Stimulated activated CD4-positive, alpha-beta T cell treated with anti-CD3 and anti-CD28 coated beads, Interleukin-2, amount 100 ng/mL, for 48 hours (primary cell): ENCODE data around the gene PUS7L.
A peak's percentile ranks its signal among the peaks of the same experiment; 100 is the strongest.
"Not testable (repeated sequence)": the region's sequence is repeated elsewhere in the genome, so short reads cannot be mapped to it uniquely, and the experiment has no call there.

ENCODE experiments used
- DNase-seq, 2 donors: peaks; one replicate each; pipeline ENCODE4 v3.0.0-alpha.2; 2020

The PUS7L gene

GRCh38 chr12:43758728-43759563 lies at the start of gene PUS7L, which contains the start of gene IRAK4:
Gene PUS7L (minus strand): TSS chr12:43758790. CDS start chr12:43755245, 3,545 bp downstream.
Gene IRAK4 (plus strand): TSS chr12:43758951. CDS start chr12:43768112, 9,161 bp downstream.
- DNase-seq = peak; percentile 90 to 92

DNA sequence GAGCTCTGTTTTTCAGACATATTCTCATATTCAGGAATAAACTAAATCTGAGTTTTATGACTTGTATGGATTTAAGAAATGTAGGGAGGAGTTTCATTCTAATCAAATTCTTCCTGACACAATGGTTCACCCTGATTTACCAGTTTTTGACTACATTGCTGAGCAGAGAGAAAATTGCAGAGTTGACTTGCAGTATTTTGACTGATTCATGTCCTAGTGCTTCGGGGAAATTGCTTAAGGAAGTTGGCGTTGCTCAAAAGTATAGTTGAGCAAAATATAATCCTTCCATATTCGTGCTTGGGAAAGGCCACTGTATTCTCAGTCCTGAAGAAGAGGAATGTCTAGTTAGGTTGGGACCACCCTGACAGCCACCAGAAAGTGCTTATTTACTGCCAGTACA lies 48.8 kb upstream of the PUS7L start:
- no peak for DNase-seq

GRCh38 chr12:43806737-43807072 lies 48.1 kb upstream of the PUS7L start:
- DNase-seq = no peak

GRCh38 chr12:43805860-43806736 lies 47.5 kb upstream of the PUS7L start, which contains the start of gene TWF1:
Gene TWF1 (minus strand): TSS chr12:43806317. CDS start chr12:43806245, 72 bp downstream.
- DNase-seq = peak; percentile 82 to 87

DNA sequence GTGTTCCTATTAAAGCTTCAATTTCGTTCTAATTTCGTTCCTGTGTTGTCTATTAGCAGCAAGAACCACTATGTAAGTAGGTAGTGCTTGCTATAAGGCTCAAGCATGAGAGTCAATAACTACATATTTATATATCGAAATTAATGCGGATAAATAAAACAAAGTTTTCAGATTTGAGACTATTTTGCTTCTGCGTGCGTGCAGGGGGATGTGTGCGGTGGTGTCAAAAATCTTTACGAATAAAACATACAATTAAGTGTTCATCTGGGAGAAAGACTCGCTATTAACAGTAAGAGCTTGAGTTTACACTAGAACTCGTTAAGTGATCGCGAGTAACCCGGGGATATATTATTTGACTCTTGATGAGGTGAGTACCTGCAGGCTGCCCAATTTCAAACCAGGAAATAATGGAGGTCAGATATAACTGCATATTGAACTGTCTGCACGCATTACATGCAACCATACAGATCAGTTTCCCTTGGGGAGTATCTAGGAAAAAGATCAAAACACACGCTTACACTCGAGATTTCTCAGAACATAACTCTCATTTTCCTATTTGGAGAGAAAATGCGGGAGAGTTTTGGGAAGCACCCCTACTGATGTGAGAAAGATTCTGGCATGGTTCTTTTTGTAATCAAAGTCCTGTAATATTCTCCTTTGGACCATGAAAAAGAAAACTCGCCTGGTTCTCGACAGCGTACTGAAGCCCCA lies 46.7 kb upstream of the PUS7L start:
- DNase-seq = no peak

- no peak for DNase-seq
Observed at GRCh38 chr12:43797561-43798217, 39.1 kb upstream of the PUS7L start.

DNA sequence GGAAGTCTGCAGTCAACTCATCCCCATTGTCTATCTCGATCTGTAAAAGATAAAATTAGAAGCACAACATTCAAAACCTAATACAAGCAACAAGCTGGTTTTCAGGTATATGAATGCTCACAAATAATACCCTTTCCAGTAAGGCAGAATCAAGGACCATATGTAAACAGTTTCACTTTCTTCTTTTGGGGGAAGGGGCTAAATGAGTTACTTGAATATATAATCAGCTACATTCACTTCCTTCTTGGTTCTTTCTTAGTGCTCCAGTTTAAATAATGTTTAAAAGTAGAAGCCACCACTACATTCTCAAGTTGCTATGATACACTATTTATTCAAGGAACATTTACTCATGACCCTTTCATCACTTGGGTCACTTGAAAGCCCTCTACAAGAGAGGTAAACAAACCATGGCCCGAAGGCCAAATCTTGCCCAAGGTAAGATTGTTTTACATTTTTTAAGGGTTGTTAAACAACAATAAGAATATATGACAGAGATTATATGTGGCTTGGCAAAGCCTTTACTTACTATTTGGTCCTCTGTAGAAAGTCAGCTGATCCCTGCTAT lies 37.2 kb upstream of the PUS7L start:
- DNase-seq = no peak

DNA sequence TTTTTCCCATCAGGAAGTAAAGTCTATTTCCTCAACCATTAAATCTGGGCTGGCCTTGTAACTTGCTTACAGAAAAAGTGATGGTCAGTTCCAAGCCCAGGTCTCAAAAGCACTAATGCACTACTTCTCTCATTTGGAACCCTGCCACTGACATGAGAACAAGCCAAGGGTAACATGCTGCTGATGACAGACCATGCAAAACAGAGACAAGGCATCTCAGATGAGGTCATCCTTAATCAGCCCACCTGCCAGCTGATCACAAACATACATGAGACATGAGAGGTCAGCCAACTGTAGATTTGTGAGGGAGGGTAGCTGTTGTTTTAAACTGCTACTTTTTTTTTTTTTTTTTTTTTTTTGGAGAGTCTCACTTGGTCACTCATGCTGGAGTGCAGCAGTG lies 31.4 kb upstream of the PUS7L start:
- no peak for DNase-seq

DNA sequence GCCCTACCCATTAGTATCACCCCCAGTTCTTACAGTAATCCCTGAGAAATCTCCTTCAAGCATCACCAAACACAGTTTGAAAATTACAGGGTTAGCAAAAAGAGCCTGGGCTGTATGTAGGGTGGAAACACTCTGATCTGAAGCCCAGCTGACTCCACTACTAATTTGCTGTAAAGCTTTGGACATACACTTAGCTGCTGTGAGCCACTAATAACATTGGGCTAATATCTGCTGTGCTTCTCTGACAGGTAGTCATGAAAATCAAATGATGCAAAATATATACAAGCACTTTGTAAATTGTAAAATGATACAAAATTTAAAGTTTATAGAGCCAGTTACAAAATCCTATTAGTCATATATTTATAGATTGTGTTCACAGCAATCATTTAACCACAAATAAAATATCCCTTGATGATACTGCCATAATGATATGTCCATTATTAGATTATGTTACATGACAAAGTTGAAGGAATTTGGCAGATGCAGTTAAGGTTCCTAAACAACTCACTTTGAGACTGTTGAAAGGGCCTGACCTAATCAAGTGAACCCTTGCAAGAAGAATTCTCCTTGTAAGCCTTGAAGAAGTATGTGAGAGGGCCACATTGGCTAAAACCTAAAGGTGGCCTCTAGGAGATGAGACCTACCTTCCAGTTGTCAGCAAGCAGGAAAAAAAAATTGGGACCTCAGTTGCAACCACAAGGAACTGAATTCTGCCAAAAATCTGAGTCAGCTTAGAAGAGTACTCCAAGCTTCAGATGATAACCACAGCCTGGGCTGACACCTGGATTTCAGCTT lies 28.5 kb upstream of the PUS7L start:
- no peak for DNase-seq

DNA sequence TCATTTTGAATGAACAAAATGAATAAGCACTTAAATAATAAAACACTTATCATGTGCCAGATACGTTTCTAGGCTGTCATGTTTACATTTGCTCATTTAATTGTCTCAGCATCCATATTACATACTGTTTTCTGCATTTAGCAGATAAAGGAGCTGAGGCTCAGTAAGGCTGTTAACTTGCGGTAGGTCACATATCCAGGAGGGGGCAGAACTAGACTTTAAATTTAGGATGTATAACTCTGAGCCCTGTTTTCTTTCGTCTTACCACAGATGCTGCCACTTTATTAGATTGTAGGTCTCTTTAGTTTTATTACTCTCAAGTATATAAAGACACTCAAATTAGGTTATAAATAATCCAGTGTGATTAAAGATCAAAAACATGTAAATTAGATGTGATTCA lies 17.9 kb upstream of the PUS7L start:
- no peak for DNase-seq

DNA sequence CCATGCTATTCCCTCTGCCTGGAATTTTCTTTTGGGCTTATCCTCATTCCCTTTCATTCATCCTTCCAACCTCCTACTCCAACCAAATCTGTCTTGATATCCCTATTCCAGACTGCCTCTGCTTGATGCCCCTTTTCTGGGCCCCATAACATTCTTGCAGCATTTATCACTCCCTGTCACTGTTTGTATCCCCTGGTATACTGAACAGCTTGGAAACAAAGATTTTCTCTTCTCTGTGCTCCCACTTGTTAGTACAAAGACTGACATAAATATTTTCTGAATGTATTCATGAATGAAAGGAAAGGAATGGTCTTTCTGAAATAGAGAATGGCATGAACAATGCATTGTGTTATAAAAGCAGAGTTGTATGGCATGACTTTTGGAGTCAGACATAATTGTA lies 7.7 kb upstream of the PUS7L start:
- DNase-seq = no peak

- no peak for DNase-seq
Observed at GRCh38 chr12:43764528-43764927, 5.9 kb upstream of the PUS7L start.

- DNase-seq = no peak
Observed at GRCh38 chr12:43763769-43764168, 5.2 kb upstream of the PUS7L start.

GRCh38 chr12:43762596-43762995 lies 4.0 kb upstream of the PUS7L start:
- no peak for DNase-seq

DNA sequence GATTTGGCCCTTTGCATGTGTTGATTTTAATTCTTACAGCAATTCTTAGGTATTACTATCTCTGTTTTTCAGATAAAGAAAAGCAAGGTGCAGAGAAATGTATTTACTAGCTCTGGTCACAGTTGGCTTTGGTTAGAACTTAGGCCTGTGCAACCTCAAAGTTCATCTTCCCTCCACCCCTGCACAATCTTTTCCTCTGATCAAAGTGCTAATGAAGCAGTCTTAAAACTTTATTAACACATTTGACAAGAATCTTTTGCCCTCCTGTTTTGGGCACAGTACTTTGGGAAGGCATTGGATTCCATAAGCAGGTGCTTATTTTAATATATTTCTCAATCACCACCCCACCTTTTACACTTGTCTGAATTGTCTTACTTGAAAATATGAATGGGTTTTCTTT lies 2.9 kb upstream of the PUS7L start:
- no peak for DNase-seq

- DNase-seq = no peak
Observed at GRCh38 chr12:43760396-43760795, 1.8 kb upstream of the PUS7L start.

DNA sequence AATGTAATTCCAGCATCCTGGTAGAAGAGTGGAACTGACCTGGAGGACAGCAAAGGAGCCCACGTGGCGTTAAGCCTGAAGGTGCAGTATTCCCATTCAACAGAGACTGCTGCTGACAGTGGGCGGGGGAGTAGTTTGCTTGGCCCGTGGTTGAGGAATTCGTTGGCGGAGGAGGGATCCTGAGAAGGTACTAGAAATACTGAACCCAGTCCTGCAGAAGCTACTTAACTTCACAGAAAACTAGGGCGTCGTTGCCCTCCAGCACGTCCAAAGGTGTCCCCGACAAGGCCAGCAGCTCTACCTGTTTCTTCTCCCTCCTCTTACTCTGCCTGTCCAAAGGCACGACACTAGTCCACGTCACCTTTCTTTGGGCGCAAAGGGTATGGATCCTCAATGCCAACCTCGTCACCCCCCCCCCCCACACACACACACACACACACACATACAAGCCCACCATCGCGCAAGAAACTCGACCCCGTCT lies 303 bp downstream of the PUS7L start:
- DNase-seq = peak in 1 of 2 donors; percentile 13

- DNase-seq = no peak
Observed at GRCh38 chr12:43754015-43754414, 4.6 kb downstream of the PUS7L start.

DNA sequence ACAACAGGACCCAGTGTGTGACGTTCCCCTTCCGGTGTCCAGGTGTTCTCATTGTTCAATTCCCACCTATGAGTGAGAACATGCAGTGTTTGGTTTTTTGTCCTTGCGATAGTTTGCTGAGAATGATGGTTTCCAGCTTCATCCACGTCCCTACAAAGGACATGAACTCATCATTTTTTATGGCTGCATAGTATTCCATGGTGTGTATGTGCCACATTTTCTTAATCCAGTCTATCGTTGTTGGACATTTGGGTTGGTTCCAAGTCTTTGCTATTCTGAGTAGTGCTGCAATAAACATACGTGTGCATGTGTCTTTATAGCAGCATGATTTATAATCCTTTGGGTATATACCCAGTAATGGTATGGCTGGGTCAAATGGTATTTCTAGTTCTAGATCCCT lies 7.2 kb downstream of the PUS7L start:
- DNase-seq = not testable (repeated sequence)

- no peak for DNase-seq
Observed at GRCh38 chr12:43750814-43751213, 7.8 kb downstream of the PUS7L start.

- DNase-seq = no peak
Observed at GRCh38 chr12:43749016-43749415, 9.6 kb downstream of the PUS7L start.
